ENCODE data around the gene CDY2B. TPM values are rescaled to one million over a fixed set of nuclear protein-coding genes. Genes with fewer than 3 reads are reported as not detected.

The CDY2B gene
- polyA plus RNA-seq, 3 donors = not detected

Other genes starting within 250 kb of the CDY2B start
- gene CDY2A, start 145.6 kb upstream of the CDY2B start, polyA plus RNA-seq (ENCODE audit: insufficient read length in 3 of 3) = not detected